HepG2 (cell line): ENCODE results near the gene SFXN5. TPM values are rescaled to one million over a fixed set of nuclear protein-coding genes. Genes with fewer than 3 reads are reported as not detected.

ENCODE experiments used
- AHR ChIP-seq: IDR thresholded peaks from 2 replicates; pipeline ENCODE4 v1.6.1; 2018; ENCODE audit warnings: missing genetic modification reagents, missing compliant biosample characterization
- ARNT2 ChIP-seq: sonication (generic); formaldehyde crosslinking; IDR thresholded peaks from 2 replicates; pipeline ENCODE4 v1.8.0; 2022; ENCODE audit warnings: mild to moderate bottlenecking, low read depth, missing genetic modification reagents, moderate library complexity
- CCDC6 ChIP-seq: sonication (generic); formaldehyde crosslinking; IDR thresholded peaks from 2 replicates; pipeline ENCODE4 v1.8.1; 2022; ENCODE audit warnings: mild to moderate bottlenecking, missing genetic modification reagents, moderate library complexity
- DPF2 ChIP-seq: sonication (generic); formaldehyde crosslinking; IDR thresholded peaks from 2 replicates; pipeline ENCODE4 v1.4.0; 2020; ENCODE audit warnings: mild to moderate bottlenecking, low read depth, missing genetic modification reagents, borderline replicate concordance
- EED ChIP-seq: sonication (generic); formaldehyde crosslinking; IDR thresholded peaks from 2 replicates; pipeline ENCODE4 v1.5.0; 2020; ENCODE audit warnings: mild to moderate bottlenecking, missing genetic modification reagents
- ELF3 ChIP-seq: IDR thresholded peaks from 2 replicates; pipeline ENCODE4 v1.6.1; 2016; ENCODE audit warnings: missing genetic modification reagents, missing compliant biosample characterization
- FOXK2 ChIP-seq: fragments of 450-650 bp; IDR thresholded peaks from 2 replicates; pipeline ENCODE4 v1.6.1; 2016
- HMG20A ChIP-seq: IDR thresholded peaks from 2 replicates; pipeline ENCODE4 v1.6.1; 2016; ENCODE audit warnings: borderline replicate concordance
- KDM5B ChIP-seq: sonication (generic); formaldehyde crosslinking; IDR thresholded peaks from 2 replicates; pipeline ENCODE4 v1.4.0; 2020; ENCODE audit warnings: missing genetic modification reagents, mild to moderate bottlenecking, borderline replicate concordance
- KLF11 ChIP-seq: IDR thresholded peaks from 2 replicates; pipeline ENCODE4 v1.6.1; 2016; ENCODE audit warnings: missing compliant biosample characterization
- MXD4 ChIP-seq: IDR thresholded peaks from 2 replicates; pipeline ENCODE4 v1.6.1; 2016; ENCODE audit warnings: mild to moderate bottlenecking, missing biosample characterization, missing genetic modification reagents
- NR1H2 ChIP-seq: sonication (generic); formaldehyde crosslinking; IDR thresholded peaks from 2 replicates; pipeline ENCODE4 v1.8.1; 2022; ENCODE audit warnings: low read depth, missing genetic modification reagents, borderline replicate concordance
- PHF20 ChIP-seq: sonication (generic); formaldehyde crosslinking; IDR thresholded peaks from 2 replicates; pipeline ENCODE4 v1.5.0; 2020; ENCODE audit warnings: mild to moderate bottlenecking, missing genetic modification reagents
- RARA ChIP-seq: IDR thresholded peaks from 2 replicates; pipeline ENCODE4 v1.6.1; 2016; ENCODE audit warnings: missing genetic modification reagents, missing compliant biosample characterization
- SETDB1 ChIP-seq: sonication (generic); formaldehyde crosslinking; IDR thresholded peaks from 2 replicates; pipeline ENCODE4 v1.5.1; 2020; ENCODE audit warnings: missing genetic modification reagents, mild to moderate bottlenecking, borderline replicate concordance
- ZNF331 ChIP-seq: sonication (generic); formaldehyde crosslinking; IDR thresholded peaks from 2 replicates; pipeline ENCODE4 v1.4.0; 2020; ENCODE audit warnings: missing genetic modification reagents
- ZNF543 ChIP-seq: sonication (generic); formaldehyde crosslinking; IDR thresholded peaks from 2 replicates; pipeline ENCODE4 v1.4.0; 2020; ENCODE audit warnings: mild to moderate bottlenecking, missing genetic modification reagents
- ZNF546 ChIP-seq: sonication (generic); formaldehyde crosslinking; conservative IDR thresholded peaks from 2 replicates; pipeline ENCODE4 v1.8.1; 2023; ENCODE audit warnings: mild to moderate bottlenecking, missing genetic modification reagents
- ZNF607 ChIP-seq: sonication (generic); formaldehyde crosslinking; IDR thresholded peaks from 2 replicates; pipeline ENCODE4 v1.5.1; 2020; ENCODE audit warnings: missing genetic modification reagents, mild to moderate bottlenecking, borderline replicate concordance
- ZNF678 ChIP-seq: sonication (generic); formaldehyde crosslinking; IDR thresholded peaks from 2 replicates; pipeline ENCODE4 v1.4.0; 2020; ENCODE audit warnings: mild to moderate bottlenecking, missing genetic modification reagents
- ZNF878 ChIP-seq: sonication (generic); formaldehyde crosslinking; IDR thresholded peaks from 2 replicates; pipeline ENCODE4 v1.8.1; 2023; ENCODE audit warnings: mild to moderate bottlenecking, missing genetic modification reagents, moderate library complexity
- polyA plus RNA-seq, 8 experiments: library from polyadenylated mRNA; depleted of rRNA in 3 of 8; stranded (reverse) in 7 of 8; unstranded in 1 of 8; fragments of >200 nt; fragmentation: Illumina TruSeq in 4 of 8; extraction: Trizol in 4 of 8; gene quantifications; 2 replicates each; pipeline versions ENCODE4 v1.2.1 to v1.2.3, GENCODE V29; 2011 to 2016; ENCODE audit warnings: low read depth in 4 of 8, missing spikeins in 1 of 8, mixed read lengths in 1 of 8; ENCODE audit not compliant: insufficient read depth in 1 of 8
- total RNA-seq, 5 experiments: library from RNA; depleted of rRNA; stranded (reverse); fragments of >200 nt; fragmentation: Illumina TruSeq; extraction: Trizol; gene quantifications; 2 replicates each; pipeline ENCODE4 v1.2.3, GENCODE V29; 2016; ENCODE audit warnings: low read depth in 1 of 5
- TF ChIP-seq, protein P1 (sequence below): sonication (generic); formaldehyde crosslinking; IDR thresholded peaks from 2 replicates; pipeline ENCODE4 v1.4.0; 2020; ENCODE audit warnings: mild to moderate bottlenecking, missing genetic modification reagents
- TF ChIP-seq, protein P2 (sequence below): sonication (generic); formaldehyde crosslinking; IDR thresholded peaks from 2 replicates; pipeline ENCODE4 v1.4.0; 2020; ENCODE audit warnings: missing genetic modification reagents

Gene SFXN5
- total and polyA plus RNA-seq, 2 of the 13 experiments (the other 11 are each of a cell fraction or from before 2014, with no cell fraction given): 34.9 to 37.4 TPM

DNA sequence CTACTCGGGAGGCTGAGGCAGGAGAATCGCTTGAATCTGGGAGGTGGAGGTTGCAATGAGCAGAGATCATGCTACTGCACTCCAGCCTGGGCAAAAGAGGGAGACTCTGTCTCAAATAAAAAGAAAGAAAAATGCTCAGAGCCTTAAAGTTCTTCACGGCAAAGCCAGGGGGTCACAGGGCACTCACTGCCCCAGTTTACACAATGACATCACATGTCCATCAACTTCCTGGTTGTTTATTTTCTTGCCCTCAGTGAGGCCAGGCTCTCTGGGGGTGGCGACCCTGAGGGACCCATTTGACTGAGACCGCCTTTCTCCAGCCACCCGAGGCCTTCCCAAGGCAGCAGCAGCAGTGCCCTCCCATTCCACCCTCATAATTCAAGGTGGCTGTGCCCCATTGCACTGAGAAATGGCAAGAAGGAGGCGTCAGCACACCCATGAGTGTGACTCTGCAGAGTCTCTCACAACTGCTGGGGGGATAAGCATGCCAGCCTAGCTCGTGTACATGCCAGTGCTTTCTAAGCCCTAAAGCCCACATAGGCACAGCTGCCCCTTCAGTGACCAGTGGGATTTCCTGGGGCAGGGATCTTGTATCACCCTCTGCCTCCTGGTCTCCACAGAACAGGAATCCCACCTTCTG, 50.0 kb downstream of the SFXN5 start (continued):
- TF ChIP-seq AHR (CRISPR knock-in tag): 0 out of 2 replicates have a peak, but pooled peaks have one; percentile 18
- TF ChIP-seq KDM5B: peak; percentile 67; the same call in 1 of the 2 replicates
- no peak; the same call in 1 of the 2 replicates for TF ChIP-seq ZNF331
- peak; percentile 62 for TF ChIP-seq FOXK2
- peak; percentile 45; the same call in 1 of the 2 replicates for TF ChIP-seq HMG20A
- TF ChIP-seq CCDC6: 0 out of 2 replicates have a peak, but pooled peaks have one; percentile 8
- TF ChIP-seq ZNF878 (CRISPR knock-in tag): no peak
- no peak for TF ChIP-seq ZNF678 (CRISPR knock-in tag)
- no peak for TF ChIP-seq ARNT2 (CRISPR knock-in tag)
- TF ChIP-seq KLF11 (CRISPR knock-in tag): no peak
- TF ChIP-seq, protein P1, sequence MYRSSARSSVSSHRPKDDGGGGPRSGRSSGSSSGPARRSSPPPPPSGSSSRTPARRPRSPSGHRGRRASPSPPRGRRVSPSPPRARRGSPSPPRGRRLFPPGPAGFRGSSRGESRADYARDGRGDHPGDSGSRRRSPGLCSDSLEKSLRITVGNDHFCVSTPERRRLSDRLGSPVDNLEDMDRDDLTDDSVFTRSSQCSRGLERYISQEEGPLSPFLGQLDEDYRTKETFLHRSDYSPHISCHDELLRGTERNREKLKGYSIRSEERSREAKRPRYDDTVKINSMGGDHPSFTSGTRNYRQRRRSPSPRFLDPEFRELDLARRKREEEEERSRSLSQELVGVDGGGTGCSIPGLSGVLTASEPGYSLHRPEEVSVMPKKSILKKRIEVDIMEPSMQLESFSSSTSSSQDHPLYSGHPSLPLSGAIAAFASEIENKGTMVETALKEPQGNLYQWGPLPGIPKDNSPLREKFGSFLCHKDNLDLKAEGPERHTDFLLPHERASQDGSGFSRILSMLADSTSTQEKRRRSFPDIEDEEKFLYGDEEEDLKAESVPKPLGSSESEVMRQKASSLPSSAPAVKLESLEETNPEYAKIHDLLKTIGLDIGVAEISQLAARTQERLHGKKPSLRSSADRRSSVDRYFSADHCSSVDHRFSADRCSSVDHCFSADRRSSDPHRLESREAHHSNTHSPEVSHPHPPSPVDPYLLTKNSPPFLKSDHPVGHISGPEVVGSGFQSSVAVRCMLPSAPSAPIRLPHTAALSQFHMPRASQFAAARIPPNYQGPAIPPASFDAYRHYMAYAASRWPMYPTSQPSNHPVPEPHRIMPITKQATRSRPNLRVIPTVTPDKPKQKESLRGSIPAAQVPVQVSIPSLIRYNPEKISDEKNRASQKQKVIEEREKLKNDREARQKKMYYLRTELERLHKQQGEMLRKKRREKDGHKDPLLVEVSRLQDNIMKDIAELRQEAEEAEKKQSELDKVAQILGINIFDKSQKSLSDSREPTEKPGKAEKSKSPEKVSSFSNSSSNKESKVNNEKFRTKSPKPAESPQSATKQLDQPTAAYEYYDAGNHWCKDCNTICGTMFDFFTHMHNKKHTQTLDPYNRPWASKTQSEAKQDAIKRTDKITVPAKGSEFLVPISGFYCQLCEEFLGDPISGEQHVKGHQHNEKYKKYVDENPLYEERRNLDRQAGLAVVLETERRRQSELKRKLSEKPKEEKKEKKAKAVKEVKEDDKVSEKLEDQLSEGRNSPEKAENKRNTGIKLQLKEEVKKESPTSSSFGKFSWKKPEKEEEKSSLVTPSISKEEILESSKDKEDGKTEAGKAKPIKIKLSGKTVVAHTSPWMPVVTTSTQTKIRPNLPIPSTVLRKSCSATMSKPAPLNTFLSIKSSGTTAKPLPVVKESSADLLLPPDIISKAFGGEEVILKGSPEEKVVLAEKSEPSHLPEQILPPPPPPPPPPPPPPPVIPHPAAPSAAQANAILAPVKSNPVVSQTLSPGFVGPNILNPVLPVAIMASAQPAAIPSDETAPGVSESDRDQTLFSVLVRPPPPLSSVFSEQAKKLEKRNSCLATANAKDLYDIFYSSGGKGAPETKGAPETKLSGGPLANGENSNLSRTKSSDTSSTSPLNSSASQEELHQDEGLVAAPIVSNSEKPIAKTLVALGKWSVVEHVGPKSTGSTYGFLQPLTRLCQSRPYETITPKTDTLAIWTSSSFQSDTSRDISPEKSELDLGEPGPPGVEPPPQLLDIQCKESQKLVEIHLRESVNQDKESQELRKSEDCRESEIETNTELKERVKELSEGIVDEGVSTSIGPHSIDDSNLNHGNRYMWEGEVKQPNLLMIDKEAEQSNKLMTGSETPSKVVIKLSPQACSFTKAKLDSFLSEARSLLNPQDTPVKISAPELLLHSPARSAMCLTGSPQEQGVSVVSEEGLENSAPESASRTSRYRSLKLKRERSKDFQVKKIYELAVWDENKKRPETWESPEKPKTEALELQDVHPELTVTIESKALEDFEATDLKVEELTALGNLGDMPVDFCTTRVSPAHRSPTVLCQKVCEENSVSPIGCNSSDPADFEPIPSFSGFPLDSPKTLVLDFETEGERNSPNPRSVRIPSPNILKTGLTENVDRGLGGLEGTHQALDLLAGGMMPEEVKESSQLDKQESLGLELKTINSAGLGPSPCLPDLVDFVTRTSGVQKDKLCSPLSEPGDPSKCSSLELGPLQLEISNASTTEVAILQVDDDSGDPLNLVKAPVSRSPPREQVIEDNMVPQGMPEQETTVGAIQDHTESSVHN (CRISPR knock-in tag): no peak; the same call in 1 of the 2 replicates
- 0 out of 2 replicates have a peak, but pooled peaks have one; percentile 29 for TF ChIP-seq ZNF607
- TF ChIP-seq NR1H2 (CRISPR knock-in tag): no peak
- TF ChIP-seq SETDB1 (CRISPR knock-in tag): no peak
- peak; percentile 90 for TF ChIP-seq ELF3 (CRISPR knock-in tag)
- TF ChIP-seq PHF20 (CRISPR knock-in tag): no peak
- TF ChIP-seq RARA (CRISPR knock-in tag): peak; percentile 78
- TF ChIP-seq, protein P2, sequence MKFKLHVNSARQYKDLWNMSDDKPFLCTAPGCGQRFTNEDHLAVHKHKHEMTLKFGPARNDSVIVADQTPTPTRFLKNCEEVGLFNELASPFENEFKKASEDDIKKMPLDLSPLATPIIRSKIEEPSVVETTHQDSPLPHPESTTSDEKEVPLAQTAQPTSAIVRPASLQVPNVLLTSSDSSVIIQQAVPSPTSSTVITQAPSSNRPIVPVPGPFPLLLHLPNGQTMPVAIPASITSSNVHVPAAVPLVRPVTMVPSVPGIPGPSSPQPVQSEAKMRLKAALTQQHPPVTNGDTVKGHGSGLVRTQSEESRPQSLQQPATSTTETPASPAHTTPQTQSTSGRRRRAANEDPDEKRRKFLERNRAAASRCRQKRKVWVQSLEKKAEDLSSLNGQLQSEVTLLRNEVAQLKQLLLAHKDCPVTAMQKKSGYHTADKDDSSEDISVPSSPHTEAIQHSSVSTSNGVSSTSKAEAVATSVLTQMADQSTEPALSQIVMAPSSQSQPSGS (CRISPR knock-in tag): peak; percentile 95; the same call in 1 of the 2 replicates
- TF ChIP-seq MXD4 (CRISPR knock-in tag): peak; percentile 19; the same call in 1 of the 2 replicates
- TF ChIP-seq ZNF546 (CRISPR knock-in tag): 0 out of 2 replicates have a peak, but pooled peaks have one; percentile 20
- TF ChIP-seq DPF2 (CRISPR knock-in tag): 0 out of 2 replicates have a peak, but pooled peaks have one; percentile 33
- no peak for TF ChIP-seq EED (CRISPR knock-in tag)
- TF ChIP-seq ZNF543 (CRISPR knock-in tag): no peak
